HG03039 (cell line): ENCODE measurements around the gene TFF1.

Experiments used
- ATAC-seq: cut with Tn5 transposase; IDR thresholded peaks from one replicate; pipeline ENCODE4 v1.9.1; 2021; ENCODE audit warnings: mild to moderate bottlenecking, moderate library complexity; ENCODE audit not compliant: unreplicated experiment

TFF1 gene

DNA sequence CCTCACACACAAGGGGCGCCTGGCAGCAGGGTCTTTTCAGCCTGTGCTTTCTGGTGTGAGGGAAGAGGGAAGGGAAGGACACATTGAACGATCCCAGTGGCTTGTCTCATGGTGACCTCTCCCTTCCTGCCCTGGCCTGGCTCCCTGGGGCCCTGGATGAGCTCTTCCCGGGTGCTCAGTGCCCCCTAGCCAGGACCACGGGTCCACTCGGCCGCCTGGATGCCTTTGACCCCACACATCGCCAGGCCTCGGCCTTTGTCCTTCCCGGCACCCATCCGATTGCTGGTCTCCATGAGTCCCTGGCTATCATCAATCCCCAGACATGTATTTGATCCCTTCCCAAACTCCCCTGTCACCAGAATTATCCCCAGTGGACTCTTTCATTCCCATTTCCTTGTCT is 45.1 kb downstream of the TFF1 start:
- no peak for ATAC-seq

DNA sequence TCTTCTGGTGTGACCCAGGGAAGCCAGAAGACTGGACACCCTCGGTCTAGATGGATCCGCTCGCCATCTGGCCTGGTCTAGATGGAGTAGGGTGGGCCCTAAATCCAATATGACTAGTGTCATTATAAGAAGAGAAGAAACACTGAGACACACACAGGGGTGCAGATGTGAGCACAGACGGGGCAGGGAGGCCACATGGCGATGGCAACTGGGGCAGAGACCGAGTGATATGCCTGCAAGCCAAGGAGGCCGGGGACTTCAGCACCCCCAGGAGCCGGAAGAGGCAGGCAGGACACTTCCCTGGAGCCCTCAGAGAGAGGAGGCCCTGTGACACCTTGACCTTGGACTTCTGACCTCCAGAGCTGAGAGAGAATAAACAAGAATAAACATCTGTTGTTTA is 45.5 kb downstream of the TFF1 start:
- no peak for ATAC-seq

DNA sequence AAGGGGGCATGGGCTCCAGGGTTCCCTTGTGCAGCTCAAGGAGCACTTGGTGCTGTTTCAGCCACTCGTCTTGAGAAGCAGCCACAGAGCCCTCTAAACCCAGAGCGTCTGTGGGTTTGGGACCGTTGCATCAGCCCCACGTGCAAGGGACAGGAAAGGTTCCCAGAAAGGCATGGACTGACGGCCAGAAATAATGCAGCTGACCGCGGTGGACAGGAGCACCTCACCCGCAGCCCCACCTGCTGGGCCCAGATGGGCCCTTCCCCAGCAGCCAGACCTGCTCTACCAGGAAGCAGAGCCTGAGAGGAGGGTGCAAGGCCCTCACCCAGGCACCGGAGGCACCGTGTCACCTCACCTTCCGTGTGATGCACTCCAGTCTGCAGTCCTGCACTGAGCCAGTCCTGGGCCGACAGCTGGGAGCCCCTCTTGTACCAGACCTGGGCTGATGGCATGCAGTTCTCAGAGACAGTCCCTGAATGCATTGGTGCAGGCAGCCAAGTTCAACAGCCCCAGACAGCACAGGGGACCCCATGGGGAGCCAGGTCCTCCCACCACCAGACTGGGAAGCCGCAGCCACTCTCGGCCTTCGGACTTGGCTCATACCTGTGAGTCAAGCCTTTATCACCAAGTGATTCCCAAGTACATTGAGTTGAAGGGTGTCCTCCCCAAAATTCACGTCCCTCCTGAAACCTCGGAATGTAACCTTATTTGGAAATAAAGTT is 46.3 kb downstream of the TFF1 start:
- no peak for ATAC-seq

DNA sequence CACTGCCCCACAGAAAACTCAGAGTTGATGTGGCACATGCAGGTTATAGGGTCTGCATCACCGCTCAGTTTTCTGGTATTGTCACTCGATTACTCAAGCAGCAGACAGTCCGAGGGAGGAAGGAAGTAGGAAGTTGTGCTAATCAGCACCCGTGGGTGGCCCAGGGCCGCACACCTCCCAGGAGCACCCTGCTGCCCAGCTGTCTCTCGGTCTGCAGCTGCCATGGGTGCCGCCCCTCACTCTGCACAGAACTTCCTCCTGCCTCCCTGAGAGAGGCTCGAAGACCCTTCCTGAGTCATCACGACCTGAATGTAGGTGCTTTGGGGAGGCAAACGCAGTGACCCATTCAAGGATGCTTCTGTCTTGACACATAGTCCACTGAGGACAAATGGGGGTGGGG is 47.0 kb downstream of the TFF1 start:
- ATAC-seq, result no peak

DNA sequence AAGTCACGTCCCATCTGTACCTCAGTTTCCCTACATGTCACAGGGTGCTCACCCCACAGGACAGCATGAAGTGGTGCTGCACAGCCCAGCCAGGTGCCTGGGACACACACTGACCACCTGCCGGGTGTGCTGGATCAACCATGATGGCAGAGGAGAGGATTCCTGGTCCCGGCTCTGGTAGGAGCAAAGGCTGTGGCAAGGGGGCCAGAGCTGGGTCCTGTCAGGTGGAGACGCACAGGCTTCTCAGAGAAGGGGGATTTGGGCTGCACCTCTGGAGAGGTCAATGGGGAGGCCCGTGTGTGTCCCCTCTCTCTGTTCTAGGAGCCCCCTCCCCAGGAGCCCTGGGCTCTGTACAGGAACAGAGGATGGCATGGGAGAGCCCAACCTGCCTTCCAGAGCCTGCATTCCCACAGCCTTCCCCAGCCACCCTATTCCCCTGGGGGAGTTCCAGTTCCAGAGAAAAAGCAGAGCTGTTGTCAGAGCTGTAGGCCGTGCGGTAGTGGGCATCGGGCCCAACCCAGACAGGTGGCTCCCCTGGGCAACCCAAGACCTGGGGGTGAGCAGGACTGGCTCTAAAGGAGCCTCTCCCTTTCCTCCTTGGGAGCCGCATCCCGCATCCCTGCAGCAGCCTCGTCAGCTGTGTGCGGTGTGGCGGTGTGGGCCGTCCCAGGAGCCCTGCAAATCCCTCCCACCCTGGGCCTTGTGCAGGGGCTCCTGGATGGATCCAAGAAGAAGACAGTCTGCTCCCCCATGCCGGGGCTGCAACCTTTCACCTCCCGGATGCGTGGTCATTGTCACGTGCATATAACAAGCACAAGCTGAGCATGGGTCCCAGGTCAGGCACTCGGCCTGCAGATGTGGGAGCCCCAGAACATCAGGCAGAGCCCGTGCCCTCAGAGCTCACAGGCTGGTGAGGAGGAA is 48.2 kb downstream of the TFF1 start:
- no peak for ATAC-seq

DNA sequence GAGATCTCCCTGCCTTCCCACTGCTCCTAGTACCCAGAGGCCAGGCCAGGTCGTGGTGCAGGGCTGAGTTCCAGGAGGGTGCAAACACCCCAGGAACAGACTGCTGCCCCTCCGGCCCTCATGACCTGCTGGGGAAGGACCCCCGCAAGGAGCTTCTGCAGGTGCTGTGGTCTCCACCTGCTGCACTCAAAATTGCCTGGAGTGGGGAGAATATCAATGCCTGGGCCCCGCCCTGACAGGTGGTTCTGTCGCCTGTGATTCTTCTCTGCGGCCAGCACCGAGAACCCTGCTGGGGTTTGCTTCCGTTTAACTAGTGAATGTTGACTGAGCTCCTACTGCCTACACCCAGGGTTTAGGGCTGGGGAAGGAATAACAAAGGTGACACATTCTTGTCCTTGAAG is 49.0 kb downstream of the TFF1 start:
- no peak for ATAC-seq

DNA sequence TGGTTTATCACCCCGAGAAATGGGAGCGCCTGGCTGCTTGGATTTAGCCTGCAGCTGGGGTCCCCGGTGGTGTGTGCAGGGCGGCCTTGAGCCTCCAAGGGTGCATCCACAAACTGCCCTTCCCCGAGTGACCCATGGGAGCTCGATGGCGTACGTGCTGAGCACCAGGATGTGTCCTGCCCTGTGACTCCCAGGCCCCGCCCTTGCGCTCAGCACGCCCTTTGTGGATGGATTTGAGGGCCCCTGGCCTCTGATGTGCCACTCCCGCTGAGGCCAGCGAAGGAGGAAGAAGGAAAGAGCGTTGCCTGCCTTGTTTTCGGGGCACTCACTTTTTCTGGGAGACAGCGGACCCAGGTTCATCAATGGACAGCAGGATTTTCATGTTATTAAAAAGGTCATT is 49.4 kb downstream of the TFF1 start:
- ATAC-seq, result no peak

DNA sequence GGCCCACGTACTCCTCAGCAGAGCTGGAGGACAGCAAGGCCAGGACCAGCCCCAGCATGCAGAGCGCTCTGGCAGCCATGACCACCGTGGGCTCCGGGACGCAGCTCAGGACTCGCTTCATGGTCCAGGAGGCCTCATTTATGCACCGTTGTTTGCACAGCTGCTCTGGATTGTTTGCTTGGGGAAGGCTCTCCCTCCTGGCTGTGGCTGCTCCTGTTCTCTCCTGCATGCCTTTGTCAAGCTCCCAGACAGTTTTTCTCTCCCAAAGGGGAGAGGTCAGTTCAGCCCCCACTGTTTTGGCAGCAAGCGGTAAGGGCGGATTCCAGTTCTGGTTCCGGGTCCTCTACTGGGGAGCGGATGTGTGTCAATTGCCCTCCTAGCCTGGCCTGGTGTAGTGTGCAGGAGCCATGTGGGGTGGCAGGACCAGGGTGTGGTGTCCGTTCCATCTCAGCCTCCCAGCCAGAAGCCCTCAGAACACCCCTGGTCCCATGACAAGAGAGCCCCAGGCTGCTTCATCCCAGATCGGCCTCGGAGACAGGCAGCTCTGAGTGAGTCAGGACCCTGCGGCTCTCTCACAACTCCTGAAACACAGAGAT is 50.9 kb downstream of the TFF1 start, which contains the start of gene TFF3:
TFF3 (minus strand) TSS at position 114 of the 596 bp plus-strand sequence; CDS start at position 79, 35 bp downstream.
- no peak for ATAC-seq

DNA sequence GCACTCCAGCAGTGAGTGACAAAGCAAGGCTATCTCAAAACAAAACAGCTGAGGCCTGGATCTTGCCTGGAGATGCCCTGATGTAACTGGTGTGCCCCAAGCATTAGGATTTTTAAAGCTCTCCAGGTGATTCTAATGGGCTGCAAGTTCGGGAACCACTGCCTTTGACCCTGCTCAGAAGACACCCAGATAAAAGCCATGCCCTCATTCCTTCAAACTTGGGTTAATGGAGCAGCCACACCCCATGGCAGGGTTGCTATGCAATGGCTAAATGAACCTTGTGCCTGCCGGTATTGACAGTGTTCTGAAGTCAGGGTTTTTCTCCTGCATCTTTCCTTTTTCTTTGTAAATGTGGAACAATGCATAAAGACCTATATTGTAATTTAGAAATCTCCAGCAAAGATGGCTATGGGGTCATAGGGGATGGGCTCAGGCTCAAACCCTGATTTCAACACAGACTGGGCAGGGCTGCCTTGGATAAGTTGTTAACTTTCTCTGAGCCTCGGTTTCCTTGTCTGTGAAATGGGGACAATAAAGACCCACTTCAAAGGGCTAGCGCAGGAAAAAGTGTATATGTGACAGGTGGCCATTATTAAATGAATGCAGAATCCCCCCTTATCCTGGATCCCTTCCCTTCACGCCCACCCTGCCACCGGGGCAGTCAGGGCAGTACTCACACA is 51.6 kb downstream of the TFF1 start:
- ATAC-seq, result no peak

DNA sequence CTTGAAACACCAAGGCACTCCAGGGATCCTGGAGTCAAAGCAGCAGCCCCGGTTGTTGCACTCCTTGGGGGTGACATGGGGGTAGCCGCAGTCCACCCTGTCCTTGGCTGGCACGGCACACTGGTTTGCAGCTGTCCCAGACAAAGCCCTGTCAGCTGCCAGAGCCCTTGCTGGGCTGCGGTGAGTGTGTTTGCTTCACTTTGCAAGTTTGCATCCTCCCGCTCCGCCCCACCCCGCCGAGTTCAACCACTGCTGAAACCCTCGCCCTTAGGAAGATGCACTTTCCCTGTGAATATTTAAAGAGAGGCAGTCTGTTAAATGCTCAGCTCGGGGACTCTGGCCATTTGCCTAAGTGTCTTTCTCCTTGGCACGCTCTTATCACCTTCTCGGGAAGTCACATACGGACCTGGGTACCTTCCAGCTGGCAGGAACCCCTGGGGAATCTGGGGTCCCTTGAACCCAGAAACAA is 52.8 kb downstream of the TFF1 start:
- no peak for ATAC-seq

DNA sequence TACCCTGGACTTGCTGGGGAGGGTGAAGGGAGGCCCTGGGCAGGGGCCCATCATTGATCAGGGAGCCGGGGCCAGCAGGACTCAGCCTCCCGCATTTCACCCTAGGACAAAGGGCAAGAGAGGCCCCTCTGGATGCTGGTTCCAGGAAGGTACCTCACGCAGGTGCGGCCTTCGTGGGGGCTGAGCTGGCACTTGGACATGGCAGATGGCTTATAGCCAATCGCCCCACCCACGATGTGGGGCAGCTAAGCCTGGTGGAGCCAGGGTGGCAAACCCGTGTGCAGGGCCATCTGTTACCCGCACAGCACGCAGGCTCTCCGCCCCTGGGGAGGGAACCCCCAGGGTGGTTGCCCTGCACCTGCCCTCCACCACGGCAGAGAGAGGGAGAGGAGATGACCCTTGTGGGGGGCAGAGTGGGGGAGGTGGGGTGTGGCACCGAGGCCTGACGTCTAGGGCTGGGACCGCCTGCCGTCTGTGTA is 53.7 kb downstream of the TFF1 start:
- ATAC-seq, result no peak
